ENCODE measurements around the gene JMJD1C.

- TF ChIP-seq CTCF (IDR thresholded peaks at IDR 0.05) (no peak), TEAD1 (CRISPR knock-in tag; IDR thresholded peaks at IDR 0.05) (no peak), ATF3 (CRISPR knock-in tag; conservative IDR thresholded peaks at IDR 0.05) (no peak), CDX4 (CRISPR knock-in tag; IDR thresholded peaks at IDR 0.05; ENCODE audit: borderline replicate concordance) (no peak), TP53 (CRISPR knock-in tag; IDR thresholded peaks at IDR 0.05) (no peak), CREB1 (CRISPR knock-in tag; IDR thresholded peaks at IDR 0.05) (no peak), ZNF263 (CRISPR knock-in tag; IDR thresholded peaks at IDR 0.05; ENCODE audit: low read depth) (no peak), NR1H2 (CRISPR knock-in tag; IDR thresholded peaks at IDR 0.05) (no peak), SMAD3 (CRISPR knock-in tag; IDR thresholded peaks at IDR 0.05; ENCODE audit: borderline replicate concordance) (no peak), CREM (CRISPR knock-in tag; IDR thresholded peaks at IDR 0.05) (no peak), ZNF423 (CRISPR knock-in tag; IDR thresholded peaks at IDR 0.05) (no peak), E2F5 (CRISPR knock-in tag; IDR thresholded peaks at IDR 0.05) (no peak), USF2 (CRISPR knock-in tag; IDR thresholded peaks at IDR 0.05) (no peak), ESRRA (CRISPR knock-in tag; IDR thresholded peaks at IDR 0.05; ENCODE audit: borderline replicate concordance) (no peak)
Measured at GRCh38 chr10:63323701-63324494, 141.9 kb downstream of the JMJD1C start.
